K562 (cell line): Measurements from ENCODE around the gene LMX1B. TPM values are rescaled to one million over a fixed set of nuclear protein-coding genes. Genes with fewer than 3 reads are reported as not detected.

Experiments
- CUX1 ChIP-seq: fragments of 200-800 bp; sonication (Bioruptor generic); IDR thresholded peaks from 2 replicates; pipeline ENCODE4 v1.6.1; 2016; ENCODE audit warnings: missing genetic modification characterization, missing compliant biosample characterization
- HSF4 ChIP-seq: fragments of 250-450 bp; sonication (Bioruptor Pico); IDR thresholded peaks from 2 replicates; pipeline ENCODE4 v2.1.2; 2022; ENCODE audit warnings: mild to moderate bottlenecking, moderate library complexity, borderline replicate concordance
- KDM1A ChIP-seq, 2 experiments: fragments of 450-650 bp; IDR thresholded peaks; 2 replicates each; pipeline ENCODE4 v1.6.1; 2016; ENCODE audit warnings: mild to moderate bottlenecking in 2 of 2
- MAFG ChIP-seq: fragments of 450-650 bp; conservative IDR thresholded peaks from 2 replicates; pipeline ENCODE4 v1.6.1; 2016; ENCODE audit warnings: missing genetic modification characterization, missing compliant biosample characterization
- RHOXF2B ChIP-seq: fragments of 250-450 bp; sonication (Bioruptor Pico); conservative IDR thresholded peaks from 2 replicates; pipeline ENCODE4 v1.5.1; 2021
- ZKSCAN3 ChIP-seq: fragments of 250-450 bp; sonication (Bioruptor Pico); IDR thresholded peaks from 2 replicates; pipeline ENCODE4 v1.4.0; 2020
- ZNF551 ChIP-seq: fragments of 250-450 bp; sonication (Bioruptor Pico); IDR thresholded peaks from 2 replicates; pipeline ENCODE4 v1.5.0; 2021; ENCODE audit warnings: mild to moderate bottlenecking, moderate library complexity
- polyA plus RNA-seq, 8 experiments: library from polyadenylated mRNA; depleted of rRNA in 4 of 8; stranded (reverse) in 5 of 8; unstranded in 3 of 8; fragments of >200 nt; fragmentation: Nextera tagmentation in 2 of 8; fragmentation: Illumina TruSeq in 1 of 8; extraction: Ambion mirVana in 2 of 8; extraction: Trizol in 1 of 8; gene quantifications; 2 replicates each; pipeline versions ENCODE4 v1.2.1 to v1.2.3, GENCODE V29; 2011 to 2014; ENCODE audit warnings: inconsistent platforms in 1 of 8, missing spikeins in 1 of 8
- total RNA-seq, 7 experiments: library from RNA; depleted of rRNA in 6 of 7; stranded (reverse); fragments of >200 nt in 6 of 7; fragmentation: Illumina TruSeq in 2 of 7; extraction: Trizol in 2 of 7; gene quantifications; 2 replicates each; pipeline versions ENCODE4 v1.2.1 to v1.2.3, GENCODE V29; 2011 to 2021; ENCODE audit warnings: low replicate concordance in 1 of 7

LMX1B gene
- total and polyA plus RNA-seq, 9 of the 15 experiments (the other 6 are each of a cell fraction or from before 2014, with no cell fraction given), result not detected

- no peak for TF ChIP-seq RHOXF2B
- TF ChIP-seq ZNF551 (CRISPR knock-in tag), result no peak
- no peak for TF ChIP-seq HSF4 (CRISPR knock-in tag)
- no peak for TF ChIP-seq ZKSCAN3
- no peak for TF ChIP-seq CUX1 (CRISPR knock-in tag)
- no peak for TF ChIP-seq KDM1A (IDR thresholded peaks at IDR 0.05)
- TF ChIP-seq MAFG (tag), result no peak
Measured at GRCh38 chr9:126635661-126636439, 22.1 kb downstream of the LMX1B start (continued).
